ENCODE data around the gene OTULINL. TPM values are rescaled to one million over a fixed set of nuclear protein-coding genes. Genes with fewer than 3 reads are reported as not detected.

OTULINL gene
- total RNA-seq, 1 donor from 2014 or later = 3.4 TPM

GRCh38 chr5:14571901-14572300, 9.7 kb upstream of the OTULINL start:
- Mint-ChIP-seq H3K36me3 (ENCODE audit: low read depth) (no peaks in the 10 kb centered on the region), H3K27me3 (ENCODE audit: low read depth) (no peaks in the 10 kb centered on the region)
- TF ChIP-seq, protein P1, sequence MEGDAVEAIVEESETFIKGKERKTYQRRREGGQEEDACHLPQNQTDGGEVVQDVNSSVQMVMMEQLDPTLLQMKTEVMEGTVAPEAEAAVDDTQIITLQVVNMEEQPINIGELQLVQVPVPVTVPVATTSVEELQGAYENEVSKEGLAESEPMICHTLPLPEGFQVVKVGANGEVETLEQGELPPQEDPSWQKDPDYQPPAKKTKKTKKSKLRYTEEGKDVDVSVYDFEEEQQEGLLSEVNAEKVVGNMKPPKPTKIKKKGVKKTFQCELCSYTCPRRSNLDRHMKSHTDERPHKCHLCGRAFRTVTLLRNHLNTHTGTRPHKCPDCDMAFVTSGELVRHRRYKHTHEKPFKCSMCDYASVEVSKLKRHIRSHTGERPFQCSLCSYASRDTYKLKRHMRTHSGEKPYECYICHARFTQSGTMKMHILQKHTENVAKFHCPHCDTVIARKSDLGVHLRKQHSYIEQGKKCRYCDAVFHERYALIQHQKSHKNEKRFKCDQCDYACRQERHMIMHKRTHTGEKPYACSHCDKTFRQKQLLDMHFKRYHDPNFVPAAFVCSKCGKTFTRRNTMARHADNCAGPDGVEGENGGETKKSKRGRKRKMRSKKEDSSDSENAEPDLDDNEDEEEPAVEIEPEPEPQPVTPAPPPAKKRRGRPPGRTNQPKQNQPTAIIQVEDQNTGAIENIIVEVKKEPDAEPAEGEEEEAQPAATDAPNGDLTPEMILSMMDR (conservative IDR thresholded peaks at IDR 0.05) = no peak

GRCh38 chr5:14572385-14572784, 9.2 kb upstream of the OTULINL start:
- H3K36me3 Mint-ChIP-seq (ENCODE audit: low read depth) = no peaks in the 10 kb centered on the region
- H3K4me3 Mint-ChIP-seq = no peak overlapping the region
- no peaks in the 10 kb centered on the region for H3K27me3 Mint-ChIP-seq (ENCODE audit: low read depth)
- no peaks in the 10 kb centered on the region for H3K9me3 Mint-ChIP-seq
- peaks cover 7% of the 10 kb centered on the region for H3K4me1 Mint-ChIP-seq
- TF ChIP-seq, protein P1 (conservative IDR thresholded peaks at IDR 0.05) = no peak
- DNase-seq (ENCODE audit: low read depth, low spot score) = no peak
- H3K27ac Mint-ChIP-seq (ENCODE audit: unreplicated experiment) = no peak overlapping the region

More at GRCh38 chr5:14571901-14572300, 9.7 kb upstream of the OTULINL start:
- H3K4me1 Mint-ChIP-seq = peaks cover 7% of the 10 kb centered on the region
- peaks cover 1% of the 10 kb centered on the region for H3K9me3 Mint-ChIP-seq
- DNase-seq (ENCODE audit: low read depth, low spot score) = no peak
- H3K27ac Mint-ChIP-seq (ENCODE audit: unreplicated experiment) = no peak overlapping the region
- H3K4me3 Mint-ChIP-seq = no peak overlapping the region

DNA sequence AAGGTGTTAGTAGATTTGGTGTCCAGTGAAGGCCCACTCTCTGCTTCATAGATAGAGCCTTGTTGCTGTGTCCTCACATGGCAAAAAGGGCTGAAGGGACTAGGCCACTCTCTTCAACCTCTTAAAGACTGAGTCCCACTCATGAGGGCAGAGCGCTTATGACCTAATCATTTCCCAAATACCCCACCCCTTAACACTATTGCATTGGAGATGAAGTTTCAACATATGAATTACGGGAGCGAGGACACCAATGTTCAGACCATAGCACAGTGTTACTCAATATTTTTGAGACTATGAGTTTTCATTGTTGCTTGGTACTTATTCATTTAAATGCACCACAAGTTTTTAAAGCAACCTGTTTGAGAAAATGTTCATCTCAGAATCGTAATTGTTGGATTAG, 8.8 kb upstream of the OTULINL start:
- H3K9me3 Mint-ChIP-seq = no peaks in the 10 kb centered on the region
- no peak for DNase-seq (ENCODE audit: low read depth, low spot score)
- H3K27me3 Mint-ChIP-seq (ENCODE audit: low read depth) = no peaks in the 10 kb centered on the region
- no peak overlapping the region for H3K27ac Mint-ChIP-seq (ENCODE audit: unreplicated experiment)
- no peak overlapping the region for H3K4me3 Mint-ChIP-seq
- TF ChIP-seq, protein P1 (conservative IDR thresholded peaks at IDR 0.05) = no peak
- H3K36me3 Mint-ChIP-seq (ENCODE audit: low read depth) = no peaks in the 10 kb centered on the region
- peaks cover 7% of the 10 kb centered on the region for H3K4me1 Mint-ChIP-seq

DNA sequence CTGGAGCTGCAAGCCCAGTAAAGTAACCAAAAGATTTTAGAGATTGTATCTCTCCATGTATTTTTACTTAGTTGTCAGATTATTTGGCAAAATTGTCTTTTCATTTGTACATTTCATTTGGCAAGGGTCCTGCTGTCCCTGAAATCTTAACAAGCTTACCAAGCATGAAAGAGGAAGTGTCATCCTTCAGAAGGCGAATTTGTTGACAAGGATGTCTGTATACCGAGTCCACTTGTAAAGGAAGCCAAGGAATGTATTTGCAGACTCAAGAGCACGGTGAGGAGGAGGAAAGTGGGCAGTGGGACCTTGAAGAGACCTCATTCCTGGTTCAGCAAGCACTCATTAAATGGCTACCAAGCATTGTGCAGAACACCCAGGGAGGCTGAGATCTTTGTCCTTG, 7.5 kb upstream of the OTULINL start:
- H3K9me3 Mint-ChIP-seq = no peaks in the 10 kb centered on the region
- H3K27me3 Mint-ChIP-seq (ENCODE audit: low read depth) = peaks cover 8% of the 10 kb centered on the region
- H3K27ac Mint-ChIP-seq (ENCODE audit: unreplicated experiment) = no peak overlapping the region
- TF ChIP-seq, protein P1 (conservative IDR thresholded peaks at IDR 0.05) = no peak
- no peak overlapping the region for H3K4me3 Mint-ChIP-seq
- no peaks in the 10 kb centered on the region for H3K36me3 Mint-ChIP-seq (ENCODE audit: low read depth)
- no peak for DNase-seq (ENCODE audit: low read depth, low spot score)
- peaks cover 7% of the 10 kb centered on the region for H3K4me1 Mint-ChIP-seq

DNA sequence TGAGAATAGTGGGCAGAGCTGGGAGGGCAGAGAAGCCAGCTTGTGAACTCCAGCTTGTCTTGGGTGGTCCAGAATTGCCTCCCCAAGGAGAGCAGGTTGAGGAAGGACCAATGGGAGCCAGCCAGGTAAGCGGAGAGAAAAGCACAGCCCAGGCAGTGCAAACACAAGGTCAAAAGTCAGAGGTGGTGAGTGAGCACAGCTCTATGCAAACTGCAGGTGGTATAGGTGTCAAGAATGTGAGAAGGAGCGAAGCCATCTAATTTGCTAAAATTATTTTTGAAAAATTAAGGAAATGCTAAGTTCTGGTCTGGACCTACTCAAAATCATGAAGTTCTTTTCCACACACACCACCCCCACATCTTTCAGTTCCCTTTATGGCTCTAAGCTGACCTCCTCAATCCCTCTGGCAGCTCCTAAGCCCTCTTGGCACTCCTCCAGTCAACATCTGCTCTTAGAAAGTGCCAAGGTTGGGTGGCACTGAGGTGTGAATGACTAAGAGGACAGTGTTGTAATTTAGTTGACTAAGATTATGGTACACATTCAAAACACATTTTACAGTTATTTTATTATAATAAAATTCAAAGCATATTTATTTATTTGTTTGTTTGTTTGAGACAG, 6.6 kb upstream of the OTULINL start:
- H3K27ac Mint-ChIP-seq (ENCODE audit: unreplicated experiment) = peak overlapping the region; percentile 50
- H3K9me3 Mint-ChIP-seq = no peaks in the 10 kb centered on the region
- peaks cover 7% of the 10 kb centered on the region for H3K4me1 Mint-ChIP-seq
- no peaks in the 10 kb centered on the region for H3K36me3 Mint-ChIP-seq (ENCODE audit: low read depth)
- peaks cover 18% of the 10 kb centered on the region for H3K27me3 Mint-ChIP-seq (ENCODE audit: low read depth)
- H3K4me3 Mint-ChIP-seq = no peak overlapping the region
- TF ChIP-seq, protein P1 (conservative IDR thresholded peaks at IDR 0.05) = no peak
- no peak for DNase-seq (ENCODE audit: low read depth, low spot score)
